Measurements from ENCODE around the gene CLDN9.

Gene CLDN9

DNA sequence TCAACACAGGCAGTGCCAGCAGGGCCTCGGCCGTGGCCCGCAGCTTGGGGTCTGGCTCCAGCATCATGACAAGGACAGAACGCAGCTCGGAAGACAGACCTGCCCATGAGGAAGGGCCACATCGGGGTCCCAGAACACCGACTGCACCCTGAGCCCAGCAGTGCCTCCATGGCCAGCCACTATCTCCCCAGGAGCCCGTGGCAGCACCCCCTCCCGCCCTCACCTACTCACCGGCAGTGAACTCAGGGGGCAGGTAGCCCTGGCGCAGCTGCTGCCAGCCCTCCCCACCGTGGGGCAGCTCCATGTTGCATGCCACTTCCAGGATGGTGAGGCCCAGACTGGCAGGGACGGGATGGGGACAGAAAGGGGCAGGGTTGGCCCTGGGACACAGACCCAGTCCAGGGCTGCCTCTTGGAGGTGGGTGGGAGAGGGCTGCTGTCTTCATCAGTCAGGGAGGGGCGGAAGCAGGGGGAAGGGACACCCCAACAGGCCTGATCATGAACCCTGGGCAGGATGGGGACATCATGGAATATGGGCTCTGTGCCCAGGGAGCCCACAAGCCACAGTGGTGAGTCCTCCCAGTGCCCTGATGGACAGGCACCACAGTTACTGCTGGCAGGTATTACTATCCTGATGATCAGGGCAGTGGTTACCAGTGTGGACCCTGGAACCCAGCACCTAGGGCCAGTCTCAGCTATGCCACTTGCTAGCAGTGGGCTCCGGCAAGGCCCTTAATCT, 38.2 kb upstream of the CLDN9 start:
- TF ChIP-seq RARB (CRISPR knock-in tag; IDR thresholded peaks at IDR 0.05), result no peak
- TF ChIP-seq, protein P1, sequence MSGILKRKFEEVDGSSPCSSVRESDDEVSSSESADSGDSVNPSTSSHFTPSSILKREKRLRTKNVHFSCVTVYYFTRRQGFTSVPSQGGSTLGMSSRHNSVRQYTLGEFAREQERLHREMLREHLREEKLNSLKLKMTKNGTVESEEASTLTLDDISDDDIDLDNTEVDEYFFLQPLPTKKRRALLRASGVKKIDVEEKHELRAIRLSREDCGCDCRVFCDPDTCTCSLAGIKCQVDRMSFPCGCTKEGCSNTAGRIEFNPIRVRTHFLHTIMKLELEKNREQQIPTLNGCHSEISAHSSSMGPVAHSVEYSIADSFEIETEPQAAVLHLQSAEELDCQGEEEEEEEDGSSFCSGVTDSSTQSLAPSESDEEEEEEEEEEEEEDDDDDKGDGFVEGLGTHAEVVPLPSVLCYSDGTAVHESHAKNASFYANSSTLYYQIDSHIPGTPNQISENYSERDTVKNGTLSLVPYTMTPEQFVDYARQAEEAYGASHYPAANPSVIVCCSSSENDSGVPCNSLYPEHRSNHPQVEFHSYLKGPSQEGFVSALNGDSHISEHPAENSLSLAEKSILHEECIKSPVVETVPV (CRISPR knock-in tag; IDR thresholded peaks at IDR 0.05), result no peak
- no peak for TF ChIP-seq ARNTL (CRISPR knock-in tag; IDR thresholded peaks at IDR 0.05; ENCODE audit: borderline replicate concordance, low read depth)
- TF ChIP-seq POU6F1 (CRISPR knock-in tag; IDR thresholded peaks at IDR 0.05; ENCODE audit: borderline replicate concordance, low read depth), result no peak
- no peak for TF ChIP-seq ZFP3 (CRISPR knock-in tag; IDR thresholded peaks at IDR 0.05)
- TF ChIP-seq, protein P2, sequence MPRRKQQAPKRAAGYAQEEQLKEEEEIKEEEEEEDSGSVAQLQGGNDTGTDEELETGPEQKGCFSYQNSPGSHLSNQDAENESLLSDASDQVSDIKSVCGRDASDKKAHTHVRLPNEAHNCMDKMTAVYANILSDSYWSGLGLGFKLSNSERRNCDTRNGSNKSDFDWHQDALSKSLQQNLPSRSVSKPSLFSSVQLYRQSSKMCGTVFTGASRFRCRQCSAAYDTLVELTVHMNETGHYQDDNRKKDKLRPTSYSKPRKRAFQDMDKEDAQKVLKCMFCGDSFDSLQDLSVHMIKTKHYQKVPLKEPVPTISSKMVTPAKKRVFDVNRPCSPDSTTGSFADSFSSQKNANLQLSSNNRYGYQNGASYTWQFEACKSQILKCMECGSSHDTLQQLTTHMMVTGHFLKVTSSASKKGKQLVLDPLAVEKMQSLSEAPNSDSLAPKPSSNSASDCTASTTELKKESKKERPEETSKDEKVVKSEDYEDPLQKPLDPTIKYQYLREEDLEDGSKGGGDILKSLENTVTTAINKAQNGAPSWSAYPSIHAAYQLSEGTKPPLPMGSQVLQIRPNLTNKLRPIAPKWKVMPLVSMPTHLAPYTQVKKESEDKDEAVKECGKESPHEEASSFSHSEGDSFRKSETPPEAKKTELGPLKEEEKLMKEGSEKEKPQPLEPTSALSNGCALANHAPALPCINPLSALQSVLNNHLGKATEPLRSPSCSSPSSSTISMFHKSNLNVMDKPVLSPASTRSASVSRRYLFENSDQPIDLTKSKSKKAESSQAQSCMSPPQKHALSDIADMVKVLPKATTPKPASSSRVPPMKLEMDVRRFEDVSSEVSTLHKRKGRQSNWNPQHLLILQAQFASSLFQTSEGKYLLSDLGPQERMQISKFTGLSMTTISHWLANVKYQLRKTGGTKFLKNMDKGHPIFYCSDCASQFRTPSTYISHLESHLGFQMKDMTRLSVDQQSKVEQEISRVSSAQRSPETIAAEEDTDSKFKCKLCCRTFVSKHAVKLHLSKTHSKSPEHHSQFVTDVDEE (CRISPR knock-in tag; IDR thresholded peaks at IDR 0.05), result no peak
- TF ChIP-seq CSDC2 (CRISPR knock-in tag; IDR thresholded peaks at IDR 0.05), result no peak
- TF ChIP-seq, protein P3, sequence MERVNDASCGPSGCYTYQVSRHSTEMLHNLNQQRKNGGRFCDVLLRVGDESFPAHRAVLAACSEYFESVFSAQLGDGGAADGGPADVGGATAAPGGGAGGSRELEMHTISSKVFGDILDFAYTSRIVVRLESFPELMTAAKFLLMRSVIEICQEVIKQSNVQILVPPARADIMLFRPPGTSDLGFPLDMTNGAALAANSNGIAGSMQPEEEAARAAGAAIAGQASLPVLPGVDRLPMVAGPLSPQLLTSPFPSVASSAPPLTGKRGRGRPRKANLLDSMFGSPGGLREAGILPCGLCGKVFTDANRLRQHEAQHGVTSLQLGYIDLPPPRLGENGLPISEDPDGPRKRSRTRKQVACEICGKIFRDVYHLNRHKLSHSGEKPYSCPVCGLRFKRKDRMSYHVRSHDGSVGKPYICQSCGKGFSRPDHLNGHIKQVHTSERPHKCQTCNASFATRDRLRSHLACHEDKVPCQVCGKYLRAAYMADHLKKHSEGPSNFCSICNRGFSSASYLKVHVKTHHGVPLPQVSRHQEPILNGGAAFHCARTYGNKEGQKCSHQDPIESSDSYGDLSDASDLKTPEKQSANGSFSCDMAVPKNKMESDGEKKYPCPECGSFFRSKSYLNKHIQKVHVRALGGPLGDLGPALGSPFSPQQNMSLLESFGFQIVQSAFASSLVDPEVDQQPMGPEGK (CRISPR knock-in tag; IDR thresholded peaks at IDR 0.05; ENCODE audit: borderline replicate concordance), result no peak
- TF ChIP-seq BACH2 (CRISPR knock-in tag; IDR thresholded peaks at IDR 0.05; ENCODE audit: borderline replicate concordance), result no peak
- no peak for ATAC-seq

DNA sequence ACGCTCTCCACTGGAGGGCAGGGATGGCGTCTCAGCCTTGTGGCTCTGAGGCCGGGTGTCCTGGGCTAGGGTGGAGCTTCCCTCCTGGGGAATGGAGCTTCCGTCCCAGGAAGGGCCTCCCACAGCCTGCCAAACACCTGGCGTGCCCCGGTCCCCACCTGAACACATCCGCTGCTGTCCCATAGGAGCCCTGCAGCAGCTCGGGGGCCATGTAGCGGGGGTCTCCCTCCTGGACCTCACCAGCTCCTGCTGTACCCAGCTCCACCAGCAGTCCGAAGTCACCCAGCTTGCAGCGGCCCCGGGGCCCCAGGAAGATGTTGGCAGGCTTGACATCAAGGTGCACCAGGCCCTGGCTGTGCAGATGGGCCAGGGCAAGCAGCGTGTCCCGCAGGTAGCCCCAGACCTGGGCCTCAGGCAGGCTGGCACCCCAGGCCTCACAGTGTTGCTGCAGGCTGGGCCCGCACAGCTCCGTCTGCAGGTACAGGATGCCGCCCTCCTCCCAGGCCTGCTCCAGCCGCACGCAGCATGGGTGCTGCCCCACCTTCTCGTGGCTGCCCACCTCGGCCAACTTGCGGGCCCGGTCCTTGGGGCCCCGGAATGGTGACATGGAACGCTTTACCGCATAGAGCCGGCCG, 37.4 kb upstream of the CLDN9 start:
- ATAC-seq, result no peak
- no peak for TF ChIP-seq ZNF70 (CRISPR knock-in tag; IDR thresholded peaks at IDR 0.05)
- no peak for TF ChIP-seq TOX (CRISPR knock-in tag; IDR thresholded peaks at IDR 0.05; ENCODE audit: borderline replicate concordance)
- TF ChIP-seq ZNF565 (CRISPR knock-in tag; conservative IDR thresholded peaks at IDR 0.05; ENCODE audit: low read depth), result no peak
- no peak for TF ChIP-seq ARNTL (CRISPR knock-in tag; IDR thresholded peaks at IDR 0.05; ENCODE audit: borderline replicate concordance, low read depth)
- TF ChIP-seq OSR1 (CRISPR knock-in tag; IDR thresholded peaks at IDR 0.05), result no peak
- TF ChIP-seq PPARA (CRISPR knock-in tag; IDR thresholded peaks at IDR 0.05; ENCODE audit: borderline replicate concordance), result no peak

DNA sequence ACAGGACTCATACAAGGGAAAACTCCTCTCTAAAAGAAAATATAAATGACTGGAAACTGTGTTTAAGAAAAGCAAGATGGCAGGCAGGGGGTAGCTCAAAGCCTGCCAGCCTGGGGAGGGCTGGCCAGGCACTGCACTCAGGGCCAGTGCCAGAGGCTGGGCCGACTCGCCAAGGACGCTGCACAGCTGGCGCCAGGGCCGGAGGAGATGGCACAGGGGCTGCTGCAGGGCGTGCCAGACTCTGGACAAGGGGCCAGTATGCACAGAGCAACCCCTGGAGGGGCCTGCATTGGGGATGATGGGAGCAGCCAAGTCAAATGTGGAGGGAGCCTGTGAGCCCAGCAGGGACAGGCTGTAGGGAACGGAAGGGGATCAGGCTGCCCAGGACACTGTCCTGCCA, 36.5 kb upstream of the CLDN9 start:
- ATAC-seq, result no peak
- TF ChIP-seq, protein P3 (CRISPR knock-in tag; IDR thresholded peaks at IDR 0.05; ENCODE audit: borderline replicate concordance), result no peak
- no peak for TF ChIP-seq GLIS3 (CRISPR knock-in tag; IDR thresholded peaks at IDR 0.05)
- no peak for TF ChIP-seq ZC3H10 (CRISPR knock-in tag; IDR thresholded peaks at IDR 0.05)
- no peak for TF ChIP-seq ZFP30 (CRISPR knock-in tag; IDR thresholded peaks at IDR 0.05)
- TF ChIP-seq TCF4 (CRISPR knock-in tag; IDR thresholded peaks at IDR 0.05; ENCODE audit: borderline replicate concordance), result no peak
- TF ChIP-seq BACH2 (CRISPR knock-in tag; IDR thresholded peaks at IDR 0.05; ENCODE audit: borderline replicate concordance), result no peak
- no peak for TF ChIP-seq SNAI2 (CRISPR knock-in tag; IDR thresholded peaks at IDR 0.05)
- no peak for TF ChIP-seq ZNF70 (CRISPR knock-in tag; IDR thresholded peaks at IDR 0.05)
- TF ChIP-seq, protein P2 (CRISPR knock-in tag; IDR thresholded peaks at IDR 0.05), result no peak
- no peak for TF ChIP-seq TOX (CRISPR knock-in tag; IDR thresholded peaks at IDR 0.05; ENCODE audit: borderline replicate concordance)
- TF ChIP-seq RARB (CRISPR knock-in tag; IDR thresholded peaks at IDR 0.05), result no peak
- TF ChIP-seq ZNF565 (CRISPR knock-in tag; conservative IDR thresholded peaks at IDR 0.05; ENCODE audit: low read depth), result no peak
- TF ChIP-seq, protein P1 (CRISPR knock-in tag; IDR thresholded peaks at IDR 0.05), result no peak
- TF ChIP-seq ISL1 (CRISPR knock-in tag; IDR thresholded peaks at IDR 0.05), result no peak
- TF ChIP-seq PPARA (CRISPR knock-in tag; IDR thresholded peaks at IDR 0.05; ENCODE audit: borderline replicate concordance), result no peak
- no peak for TF ChIP-seq CSDC2 (CRISPR knock-in tag; IDR thresholded peaks at IDR 0.05)

Data from SK-N-SH treated with all-trans-retinoic acid at 6 μM for 48 hours (cell line).